K562 (cell line): ENCODE measurements around the gene SDC1. TPM values are rescaled to one million over a fixed set of nuclear protein-coding genes. Genes with fewer than 3 reads are reported as not detected.

Experiments
- BACH1 ChIP-seq: fragments of 200-800 bp; sonication (Bioruptor generic); IDR thresholded peaks from 2 replicates; pipeline ENCODE4 v1.6.1; 2016; ENCODE audit warnings: missing genetic modification characterization, missing compliant biosample characterization
- CHD1 ChIP-seq: fragments of 200-600 bp; sonication (generic); IDR thresholded peaks from one replicate; pipeline ENCODE4 v1.6.1; 2012; ENCODE audit warnings: mild to moderate bottlenecking, moderate library complexity, low read length, inconsistent platforms
- CXXC5 ChIP-seq: fragments of 250-450 bp; sonication (Bioruptor Pico); IDR thresholded peaks from 2 replicates; pipeline ENCODE4 v1.8.0; 2022; ENCODE audit warnings: inconsistent platforms, mild to moderate bottlenecking, moderate library complexity
- MAFF ChIP-seq: IDR thresholded peaks from 2 replicates; pipeline ENCODE4 v1.6.1; 2012; ENCODE audit warnings: low read length, improper control_type of control experiment
- MCM5 ChIP-seq: fragments of 450-650 bp; IDR thresholded peaks from 2 replicates; pipeline ENCODE4 v1.6.1; 2016; ENCODE audit warnings: low read depth
- NRF1 ChIP-seq, 2 experiments: fragments of 450-650 bp; IDR thresholded peaks in 1 of 2; conservative IDR thresholded peaks in 1 of 2; 2 replicates each; pipeline ENCODE4 v1.6.1; 2014; ENCODE audit warnings: mild to moderate bottlenecking in 2 of 2
- SIX5 ChIP-seq, 2 experiments: IDR thresholded peaks; 2 replicates each; pipeline ENCODE4 v1.6.1; 2011; ENCODE audit warnings: low read length in 2 of 2, borderline replicate concordance in 1 of 2, low read depth in 1 of 2, mild to moderate bottlenecking in 1 of 2, moderate library complexity in 1 of 2; ENCODE audit not compliant: insufficient read depth in 1 of 2
- ZNF384 ChIP-seq: IDR thresholded peaks from 2 replicates; pipeline ENCODE4 v1.6.1; 2012; ENCODE audit warnings: low read depth, low read length, improper control_type of control experiment
- ZNF77 ChIP-seq: fragments of 250-450 bp; sonication (Bioruptor Pico); IDR thresholded peaks from 2 replicates; pipeline ENCODE4 v1.5.0; 2020
- polyA plus RNA-seq, 8 experiments: library from polyadenylated mRNA; depleted of rRNA in 4 of 8; stranded (reverse) in 5 of 8; unstranded in 3 of 8; fragments of >200 nt; fragmentation: Nextera tagmentation in 2 of 8; fragmentation: Illumina TruSeq in 1 of 8; extraction: Ambion mirVana in 2 of 8; extraction: Trizol in 1 of 8; gene quantifications; 2 replicates each; pipeline versions ENCODE4 v1.2.1 to v1.2.3, GENCODE V29; 2011 to 2014; ENCODE audit warnings: inconsistent platforms in 1 of 8, missing spikeins in 1 of 8
- total RNA-seq, 7 experiments: library from RNA; depleted of rRNA in 6 of 7; stranded (reverse); fragments of >200 nt in 6 of 7; fragmentation: Illumina TruSeq in 2 of 7; extraction: Trizol in 2 of 7; gene quantifications; 2 replicates each; pipeline versions ENCODE4 v1.2.1 to v1.2.3, GENCODE V29; 2011 to 2021; ENCODE audit warnings: low replicate concordance in 1 of 7
- TF ChIP-seq, protein P1 (sequence below): sonication (generic); formaldehyde crosslinking; IDR thresholded peaks from 2 replicates; pipeline ENCODE4 v1.8.1; 2023; ENCODE audit warnings: missing genetic modification reagents, mild to moderate bottlenecking, borderline replicate concordance
- TF ChIP-seq, protein P2 (sequence below): fragments of 250-450 bp; sonication (Bioruptor Pico); IDR thresholded peaks from 2 replicates; pipeline ENCODE4 v1.8.0; 2022; ENCODE audit warnings: inconsistent platforms
- TF ChIP-seq, protein P3 (sequence below): fragments of 450-650 bp; formaldehyde crosslinking; IDR thresholded peaks from 2 replicates; pipeline ENCODE4 v1.4.0; 2020; ENCODE audit warnings: mild to moderate bottlenecking, moderate library complexity
- TF ChIP-seq, protein P4 (sequence below): IDR thresholded peaks from 3 replicates; pipeline ENCODE4 v1.6.1; 2011; ENCODE audit warnings: borderline replicate concordance, mild to moderate bottlenecking, moderate library complexity; ENCODE audit not compliant: insufficient read length; ENCODE audit errors: extremely low read depth
- TF ChIP-seq, protein P5 (sequence below), 2 experiments: IDR thresholded peaks; 2 replicates each; pipeline ENCODE4 v1.6.1; 2011; ENCODE audit warnings: borderline replicate concordance in 1 of 2, control low read depth in 1 of 2, low read depth in 1 of 2, low read length in 1 of 2, mild to moderate bottlenecking in 1 of 2, mixed read lengths in 1 of 2, moderate library complexity in 1 of 2; ENCODE audit not compliant: insufficient read depth in 1 of 2, insufficient read length in 1 of 2, poor library complexity in 1 of 2, severe bottlenecking in 1 of 2; ENCODE audit errors: extremely low read depth in 1 of 2

Gene SDC1
- total and polyA plus RNA-seq, 9 of the 15 experiments (the other 6 are each of a cell fraction or from before 2014, with no cell fraction given), result 0.06 to 2.7 (median 0.49) TPM

DNA sequence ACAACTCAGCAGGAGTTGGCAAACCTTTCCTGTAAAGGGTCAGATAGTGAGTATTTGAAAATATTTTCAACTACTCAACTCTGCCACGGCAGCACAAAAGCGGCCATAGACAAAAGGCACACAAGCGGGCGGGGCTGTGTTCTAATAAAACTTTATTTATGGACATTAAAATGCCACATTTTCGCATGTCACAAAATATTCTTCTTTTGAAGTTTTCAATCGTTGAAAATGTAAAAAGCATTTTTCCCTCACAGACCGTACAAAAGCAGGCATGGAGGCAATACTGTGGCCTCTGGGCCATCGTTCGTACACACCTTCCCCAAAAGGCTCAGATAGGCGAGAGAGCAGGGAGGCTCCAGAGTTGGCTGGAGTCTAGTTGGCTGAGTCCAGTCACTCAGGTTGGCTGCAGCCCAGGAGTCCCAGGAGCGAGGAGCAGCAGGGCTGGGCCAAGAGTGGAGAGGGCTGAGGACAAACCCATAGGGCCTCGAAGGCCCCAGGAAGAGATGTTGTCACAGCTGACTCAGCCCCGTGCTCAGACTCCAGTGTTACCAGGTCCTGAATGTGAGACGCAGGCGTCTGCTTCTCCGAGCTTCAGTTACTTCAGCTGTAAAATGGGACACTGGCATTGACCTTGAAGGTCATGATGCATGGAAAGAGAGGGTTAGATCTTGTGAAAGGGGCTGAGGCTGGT lies 42.5 kb downstream of the SDC1 start (continued):
- TF ChIP-seq BACH1 (tag) (0 out of 2 replicates have a peak, but pooled peaks have one; percentile 40), SIX5 (IDR thresholded peaks at IDR 0.05; ENCODE audit: borderline replicate concordance in 1 of 2, insufficient read depth in 1 of 2, low read depth in 1 of 2, low read length in 2 of 2) (no peak), NRF1 (conservative IDR thresholded peaks at IDR 0.05 in 1 of 2, IDR thresholded peaks at IDR 0.05 in 1 of 2) (peak; percentile 66 to 72), ZNF384 (no peak), MAFF (no peak), MCM5 (no peak), CHD1 (no peak), ZNF77 (CRISPR knock-in tag) (no peak), CXXC5 (peak; percentile 38; the same call in 1 of the 2 replicates)
- TF ChIP-seq, protein P1, sequence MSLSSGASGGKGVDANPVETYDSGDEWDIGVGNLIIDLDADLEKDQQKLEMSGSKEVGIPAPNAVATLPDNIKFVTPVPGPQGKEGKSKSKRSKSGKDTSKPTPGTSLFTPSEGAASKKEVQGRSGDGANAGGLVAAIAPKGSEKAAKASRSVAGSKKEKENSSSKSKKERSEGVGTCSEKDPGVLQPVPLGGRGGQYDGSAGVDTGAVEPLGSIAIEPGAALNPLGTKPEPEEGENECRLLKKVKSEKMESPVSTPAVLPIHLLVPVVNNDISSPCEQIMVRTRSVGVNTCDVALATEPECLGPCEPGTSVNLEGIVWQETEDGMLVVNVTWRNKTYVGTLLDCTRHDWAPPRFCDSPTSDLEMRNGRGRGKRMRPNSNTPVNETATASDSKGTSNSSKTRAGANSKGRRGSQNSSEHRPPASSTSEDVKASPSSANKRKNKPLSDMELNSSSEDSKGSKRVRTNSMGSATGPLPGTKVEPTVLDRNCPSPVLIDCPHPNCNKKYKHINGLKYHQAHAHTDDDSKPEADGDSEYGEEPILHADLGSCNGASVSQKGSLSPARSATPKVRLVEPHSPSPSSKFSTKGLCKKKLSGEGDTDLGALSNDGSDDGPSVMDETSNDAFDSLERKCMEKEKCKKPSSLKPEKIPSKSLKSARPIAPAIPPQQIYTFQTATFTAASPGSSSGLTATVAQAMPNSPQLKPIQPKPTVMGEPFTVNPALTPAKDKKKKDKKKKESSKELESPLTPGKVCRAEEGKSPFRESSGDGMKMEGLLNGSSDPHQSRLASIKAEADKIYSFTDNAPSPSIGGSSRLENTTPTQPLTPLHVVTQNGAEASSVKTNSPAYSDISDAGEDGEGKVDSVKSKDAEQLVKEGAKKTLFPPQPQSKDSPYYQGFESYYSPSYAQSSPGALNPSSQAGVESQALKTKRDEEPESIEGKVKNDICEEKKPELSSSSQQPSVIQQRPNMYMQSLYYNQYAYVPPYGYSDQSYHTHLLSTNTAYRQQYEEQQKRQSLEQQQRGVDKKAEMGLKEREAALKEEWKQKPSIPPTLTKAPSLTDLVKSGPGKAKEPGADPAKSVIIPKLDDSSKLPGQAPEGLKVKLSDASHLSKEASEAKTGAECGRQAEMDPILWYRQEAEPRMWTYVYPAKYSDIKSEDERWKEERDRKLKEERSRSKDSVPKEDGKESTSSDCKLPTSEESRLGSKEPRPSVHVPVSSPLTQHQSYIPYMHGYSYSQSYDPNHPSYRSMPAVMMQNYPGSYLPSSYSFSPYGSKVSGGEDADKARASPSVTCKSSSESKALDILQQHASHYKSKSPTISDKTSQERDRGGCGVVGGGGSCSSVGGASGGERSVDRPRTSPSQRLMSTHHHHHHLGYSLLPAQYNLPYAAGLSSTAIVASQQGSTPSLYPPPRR, result no peak
- TF ChIP-seq, protein P2, sequence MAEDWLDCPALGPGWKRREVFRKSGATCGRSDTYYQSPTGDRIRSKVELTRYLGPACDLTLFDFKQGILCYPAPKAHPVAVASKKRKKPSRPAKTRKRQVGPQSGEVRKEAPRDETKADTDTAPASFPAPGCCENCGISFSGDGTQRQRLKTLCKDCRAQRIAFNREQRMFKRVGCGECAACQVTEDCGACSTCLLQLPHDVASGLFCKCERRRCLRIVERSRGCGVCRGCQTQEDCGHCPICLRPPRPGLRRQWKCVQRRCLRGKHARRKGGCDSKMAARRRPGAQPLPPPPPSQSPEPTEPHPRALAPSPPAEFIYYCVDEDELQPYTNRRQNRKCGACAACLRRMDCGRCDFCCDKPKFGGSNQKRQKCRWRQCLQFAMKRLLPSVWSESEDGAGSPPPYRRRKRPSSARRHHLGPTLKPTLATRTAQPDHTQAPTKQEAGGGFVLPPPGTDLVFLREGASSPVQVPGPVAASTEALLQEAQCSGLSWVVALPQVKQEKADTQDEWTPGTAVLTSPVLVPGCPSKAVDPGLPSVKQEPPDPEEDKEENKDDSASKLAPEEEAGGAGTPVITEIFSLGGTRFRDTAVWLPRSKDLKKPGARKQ (CRISPR knock-in tag), result peak; percentile 58; the same call in 1 of the 2 replicates
- TF ChIP-seq, protein P3, sequence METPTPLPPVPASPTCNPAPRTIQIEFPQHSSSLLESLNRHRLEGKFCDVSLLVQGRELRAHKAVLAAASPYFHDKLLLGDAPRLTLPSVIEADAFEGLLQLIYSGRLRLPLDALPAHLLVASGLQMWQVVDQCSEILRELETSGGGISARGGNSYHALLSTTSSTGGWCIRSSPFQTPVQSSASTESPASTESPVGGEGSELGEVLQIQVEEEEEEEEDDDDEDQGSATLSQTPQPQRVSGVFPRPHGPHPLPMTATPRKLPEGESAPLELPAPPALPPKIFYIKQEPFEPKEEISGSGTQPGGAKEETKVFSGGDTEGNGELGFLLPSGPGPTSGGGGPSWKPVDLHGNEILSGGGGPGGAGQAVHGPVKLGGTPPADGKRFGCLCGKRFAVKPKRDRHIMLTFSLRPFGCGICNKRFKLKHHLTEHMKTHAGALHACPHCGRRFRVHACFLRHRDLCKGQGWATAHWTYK (CRISPR knock-in tag), result no peak
- TF ChIP-seq, protein P4, sequence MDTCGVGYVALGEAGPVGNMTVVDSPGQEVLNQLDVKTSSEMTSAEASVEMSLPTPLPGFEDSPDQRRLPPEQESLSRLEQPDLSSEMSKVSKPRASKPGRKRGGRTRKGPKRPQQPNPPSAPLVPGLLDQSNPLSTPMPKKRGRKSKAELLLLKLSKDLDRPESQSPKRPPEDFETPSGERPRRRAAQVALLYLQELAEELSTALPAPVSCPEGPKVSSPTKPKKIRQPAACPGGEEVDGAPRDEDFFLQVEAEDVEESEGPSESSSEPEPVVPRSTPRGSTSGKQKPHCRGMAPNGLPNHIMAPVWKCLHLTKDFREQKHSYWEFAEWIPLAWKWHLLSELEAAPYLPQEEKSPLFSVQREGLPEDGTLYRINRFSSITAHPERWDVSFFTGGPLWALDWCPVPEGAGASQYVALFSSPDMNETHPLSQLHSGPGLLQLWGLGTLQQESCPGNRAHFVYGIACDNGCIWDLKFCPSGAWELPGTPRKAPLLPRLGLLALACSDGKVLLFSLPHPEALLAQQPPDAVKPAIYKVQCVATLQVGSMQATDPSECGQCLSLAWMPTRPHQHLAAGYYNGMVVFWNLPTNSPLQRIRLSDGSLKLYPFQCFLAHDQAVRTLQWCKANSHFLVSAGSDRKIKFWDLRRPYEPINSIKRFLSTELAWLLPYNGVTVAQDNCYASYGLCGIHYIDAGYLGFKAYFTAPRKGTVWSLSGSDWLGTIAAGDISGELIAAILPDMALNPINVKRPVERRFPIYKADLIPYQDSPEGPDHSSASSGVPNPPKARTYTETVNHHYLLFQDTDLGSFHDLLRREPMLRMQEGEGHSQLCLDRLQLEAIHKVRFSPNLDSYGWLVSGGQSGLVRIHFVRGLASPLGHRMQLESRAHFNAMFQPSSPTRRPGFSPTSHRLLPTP, result no peak
- TF ChIP-seq, protein P5, sequence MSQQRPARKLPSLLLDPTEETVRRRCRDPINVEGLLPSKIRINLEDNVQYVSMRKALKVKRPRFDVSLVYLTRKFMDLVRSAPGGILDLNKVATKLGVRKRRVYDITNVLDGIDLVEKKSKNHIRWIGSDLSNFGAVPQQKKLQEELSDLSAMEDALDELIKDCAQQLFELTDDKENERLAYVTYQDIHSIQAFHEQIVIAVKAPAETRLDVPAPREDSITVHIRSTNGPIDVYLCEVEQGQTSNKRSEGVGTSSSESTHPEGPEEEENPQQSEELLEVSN (IDR thresholded peaks at IDR 0.05; ENCODE audit: borderline replicate concordance in 1 of 2, extremely low read depth in 1 of 2, insufficient read depth in 1 of 2, insufficient read length in 1 of 2, low read depth in 1 of 2, low read length in 1 of 2, poor library complexity in 1 of 2, severe bottlenecking in 1 of 2), result peak; percentile 33 to 52
- TF ChIP-seq, all 486 proteins: peak for 66
